Endothelial cell (in vitro differentiated cells): Measurements from ENCODE around the gene CHID1. TPM values are rescaled to one million over a fixed set of nuclear protein-coding genes. Genes with fewer than 3 reads are reported as not detected.

ENCODE experiments used
- DNase-seq: peaks from one replicate; pipeline ENCODE4 v3.0.0; 2021; ENCODE audit warnings: low spot score
- H3K27ac Mint-ChIP-seq: one replicate; pipeline ENCODE4 v1.8.0; 2021; ENCODE audit warnings: mixed read lengths, inconsistent platforms; ENCODE audit not compliant: unreplicated experiment
- H3K27me3 Mint-ChIP-seq: one replicate; pipeline ENCODE4 v1.8.0; 2021; ENCODE audit warnings: mild to moderate bottlenecking, moderate library complexity, mixed read lengths, inconsistent platforms; ENCODE audit not compliant: unreplicated experiment
- H3K36me3 Mint-ChIP-seq: one replicate; pipeline ENCODE4 v1.8.0; 2021; ENCODE audit warnings: mild to moderate bottlenecking, low read depth, mixed read lengths, inconsistent platforms; ENCODE audit not compliant: unreplicated experiment
- H3K4me1 Mint-ChIP-seq: one replicate; pipeline ENCODE4 v1.8.0; 2021; ENCODE audit warnings: mild to moderate bottlenecking, mixed read lengths, inconsistent platforms; ENCODE audit not compliant: unreplicated experiment
- H3K4me3 Mint-ChIP-seq: one replicate; pipeline ENCODE4 v1.8.0; 2021; ENCODE audit warnings: mild to moderate bottlenecking, mixed read lengths, inconsistent platforms; ENCODE audit not compliant: unreplicated experiment
- H3K9me3 Mint-ChIP-seq: one replicate; pipeline ENCODE4 v1.8.0; 2021; ENCODE audit warnings: mixed read lengths, inconsistent platforms; ENCODE audit not compliant: unreplicated experiment
- total RNA-seq: library from RNA; stranded (reverse); fragmentation: NEBNext Ultra II Directional; extraction: Animal tissue kit (Norgen Biotek cat#: 25700); gene quantifications from one replicate; pipeline ENCODE4 v1.2.1, GENCODE V29; 2021; ENCODE audit not compliant: unreplicated experiment
- TF ChIP-seq, protein P1 (sequence below): fragments of 200-600 bp; sonication (generic); IDR thresholded peaks from one replicate; pipeline ENCODE4 v1.5.0; 2021; ENCODE audit warnings: antibody characterized with exemption; ENCODE audit not compliant: unreplicated experiment

Gene CHID1
- total RNA-seq, 1 donor from 2014 or later: 69.3 TPM

DNA sequence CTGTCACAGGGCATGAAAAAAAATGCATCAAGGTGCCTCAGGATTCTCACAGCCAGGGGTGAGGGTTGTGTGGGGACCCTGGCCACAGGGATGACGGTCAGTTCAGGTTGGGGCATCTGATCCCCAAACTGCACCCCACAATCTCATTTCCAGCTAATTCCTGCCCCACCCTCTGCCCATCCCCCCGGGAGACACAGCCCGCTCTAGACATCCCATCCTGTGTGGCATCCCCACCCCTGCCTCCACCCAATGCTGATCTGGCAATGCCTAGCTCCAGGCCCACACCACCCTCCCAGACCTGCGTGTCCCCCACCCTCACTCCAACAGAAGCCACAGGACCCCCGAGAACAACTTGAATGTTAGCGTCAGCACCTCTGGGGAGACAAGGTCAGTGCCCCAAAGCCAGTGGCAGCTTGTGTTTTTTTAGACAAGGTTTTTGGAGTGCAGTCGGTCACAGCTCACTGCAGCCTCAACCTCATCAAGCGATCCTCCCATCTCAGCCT lies 42.7 kb downstream of the CHID1 start:
- Mint-ChIP-seq H3K36me3 (no peaks in the 10 kb centered on the region), H3K4me1 (no peaks in the 10 kb centered on the region), H3K9me3 (no peaks in the 10 kb centered on the region), H3K27me3 (peaks cover 22% of the 10 kb centered on the region), H3K27ac (no peak overlapping the region), H3K4me3 (no peak overlapping the region)
- TF ChIP-seq, protein P1, sequence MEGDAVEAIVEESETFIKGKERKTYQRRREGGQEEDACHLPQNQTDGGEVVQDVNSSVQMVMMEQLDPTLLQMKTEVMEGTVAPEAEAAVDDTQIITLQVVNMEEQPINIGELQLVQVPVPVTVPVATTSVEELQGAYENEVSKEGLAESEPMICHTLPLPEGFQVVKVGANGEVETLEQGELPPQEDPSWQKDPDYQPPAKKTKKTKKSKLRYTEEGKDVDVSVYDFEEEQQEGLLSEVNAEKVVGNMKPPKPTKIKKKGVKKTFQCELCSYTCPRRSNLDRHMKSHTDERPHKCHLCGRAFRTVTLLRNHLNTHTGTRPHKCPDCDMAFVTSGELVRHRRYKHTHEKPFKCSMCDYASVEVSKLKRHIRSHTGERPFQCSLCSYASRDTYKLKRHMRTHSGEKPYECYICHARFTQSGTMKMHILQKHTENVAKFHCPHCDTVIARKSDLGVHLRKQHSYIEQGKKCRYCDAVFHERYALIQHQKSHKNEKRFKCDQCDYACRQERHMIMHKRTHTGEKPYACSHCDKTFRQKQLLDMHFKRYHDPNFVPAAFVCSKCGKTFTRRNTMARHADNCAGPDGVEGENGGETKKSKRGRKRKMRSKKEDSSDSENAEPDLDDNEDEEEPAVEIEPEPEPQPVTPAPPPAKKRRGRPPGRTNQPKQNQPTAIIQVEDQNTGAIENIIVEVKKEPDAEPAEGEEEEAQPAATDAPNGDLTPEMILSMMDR: no peak
- no peak for DNase-seq

- Mint-ChIP-seq H3K36me3 (no peaks in the 10 kb centered on the region), H3K9me3 (no peaks in the 10 kb centered on the region), H3K4me1 (no peaks in the 10 kb centered on the region), H3K27me3 (peaks cover 22% of the 10 kb centered on the region), H3K4me3 (no peak overlapping the region), H3K27ac (no peak overlapping the region)
- TF ChIP-seq, protein P1: no peak
- DNase-seq: no peak
Observed at GRCh38 chr11:866481-866880, 44.1 kb downstream of the CHID1 start.

DNA sequence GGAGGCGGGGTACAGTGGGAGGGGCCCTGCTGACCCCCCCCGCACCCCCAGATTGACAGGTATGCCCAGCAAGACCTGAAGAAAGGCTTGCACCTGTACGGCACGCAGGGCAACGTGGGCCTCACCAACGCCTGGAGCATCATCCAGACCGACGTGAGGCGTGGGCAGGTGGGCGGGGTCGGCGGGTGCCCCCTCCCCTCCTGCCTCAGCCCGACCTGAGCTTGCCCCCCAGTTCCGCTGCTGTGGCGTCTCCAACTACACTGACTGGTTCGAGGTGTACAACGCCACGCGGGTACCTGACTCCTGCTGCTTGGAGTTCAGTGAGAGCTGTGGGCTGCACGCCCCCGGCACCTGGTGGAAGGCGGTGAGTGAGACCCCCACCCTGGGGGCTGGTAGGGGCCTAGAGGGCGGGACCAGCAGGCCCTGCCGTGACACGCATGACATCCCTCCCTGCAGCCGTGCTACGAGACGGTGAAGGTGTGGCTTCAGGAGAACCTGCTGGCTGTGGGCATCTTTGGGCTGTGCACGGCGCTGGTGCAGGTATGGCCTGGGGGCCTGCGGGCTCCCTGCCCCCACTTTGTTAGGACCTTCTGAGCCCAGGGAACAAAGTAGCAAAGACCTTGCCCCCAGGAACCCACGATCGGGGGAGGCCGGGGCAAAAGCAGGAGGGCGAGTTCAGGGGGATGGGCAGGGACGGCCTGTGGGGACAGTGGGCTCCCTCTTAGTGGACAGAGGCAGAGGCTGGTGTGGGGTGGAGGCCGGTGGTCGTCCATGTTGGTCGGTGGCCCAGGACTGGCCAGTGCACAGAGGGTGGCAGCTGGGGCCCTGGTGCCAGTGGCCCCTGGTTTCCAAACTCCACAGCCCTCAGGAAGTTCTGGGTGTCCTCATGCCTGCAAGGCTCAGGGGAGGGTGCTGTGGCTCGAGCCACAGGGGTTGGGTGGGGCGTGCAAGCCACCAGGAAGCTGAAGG lies 44.9 kb downstream of the CHID1 start:
- Mint-ChIP-seq H3K4me1 (no peaks in the 10 kb centered on the region), H3K9me3 (no peaks in the 10 kb centered on the region), H3K27me3 (peaks cover 27% of the 10 kb centered on the region), H3K36me3 (no peaks in the 10 kb centered on the region), H3K4me3 (no peak overlapping the region), H3K27ac (no peak overlapping the region)
- no peak for DNase-seq
- TF ChIP-seq, protein P1: no peak

DNA sequence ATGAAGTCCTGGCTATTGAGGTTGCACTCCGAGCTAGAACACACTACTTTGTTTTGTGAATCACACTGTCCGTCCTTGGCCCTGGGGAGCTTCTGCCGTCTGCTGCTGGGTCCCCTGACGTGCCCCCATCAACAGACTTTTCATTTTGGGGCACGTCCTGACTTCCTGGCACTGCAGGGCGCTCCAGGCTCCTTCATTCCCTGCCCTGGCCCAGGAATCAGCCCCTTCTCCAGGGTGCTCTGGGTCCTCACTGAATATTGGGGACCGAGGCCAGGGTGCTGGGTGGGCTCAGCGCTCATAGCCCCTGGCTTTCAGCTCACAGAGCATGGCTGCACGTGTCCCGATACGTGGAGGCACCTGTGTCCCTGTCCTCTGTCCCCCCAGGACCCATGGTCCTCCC lies 45.7 kb downstream of the CHID1 start:
- DNase-seq: no peak
- H3K36me3 Mint-ChIP-seq: no peaks in the 10 kb centered on the region
- H3K4me1 Mint-ChIP-seq: no peaks in the 10 kb centered on the region
- H3K9me3 Mint-ChIP-seq: no peaks in the 10 kb centered on the region
- H3K27me3 Mint-ChIP-seq: peaks cover 27% of the 10 kb centered on the region
- H3K27ac Mint-ChIP-seq: no peak overlapping the region
- H3K4me3 Mint-ChIP-seq: no peak overlapping the region
- TF ChIP-seq, protein P1: no peak
